ENCODE data around the gene ZBTB7C. TPM values are rescaled to one million over a fixed set of nuclear protein-coding genes. Genes with fewer than 3 reads are reported as not detected.

Gene ZBTB7C
- total and polyA plus RNA-seq, 2 of the 4 experiments (the other 2 are of a cell fraction): not detected

DNA sequence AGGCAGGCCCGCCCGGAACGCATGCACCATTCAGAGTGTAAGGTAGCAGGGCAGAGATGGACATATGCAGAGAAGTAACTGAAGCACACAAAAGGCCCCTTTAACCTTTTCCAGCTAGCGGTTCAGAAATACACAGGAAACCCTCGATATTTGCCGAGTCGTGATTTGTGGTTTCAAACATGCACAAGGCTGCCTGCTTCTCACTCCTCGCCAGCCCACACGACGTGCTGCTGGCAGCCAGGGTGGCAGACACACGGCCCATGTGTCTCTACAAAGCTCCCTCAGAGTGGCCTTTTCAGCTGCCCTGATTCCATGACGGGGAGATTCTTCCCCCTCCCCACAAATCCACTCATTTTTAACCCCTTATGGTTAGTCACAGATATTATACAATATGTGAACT lies 23.6 kb downstream of the ZBTB7C start:
- H2AK9ac ChIP-seq (replicated peaks; ENCODE audit: low read depth, low read length, poor library complexity): no peak overlapping the region
- TF ChIP-seq RFX5 (IDR thresholded peaks at IDR 0.05; ENCODE audit: low read depth, low read length) (no peak), MAZ (IDR thresholded peaks at IDR 0.05; ENCODE audit: borderline replicate concordance, low read depth, low read length) (no peak), CEBPB (IDR thresholded peaks at IDR 0.05; ENCODE audit: low read depth, low read length) (no peak), MXI1 (IDR thresholded peaks at IDR 0.05; ENCODE audit: borderline replicate concordance, low read depth, low read length) (no peak), SMC3 (IDR thresholded peaks at IDR 0.05; ENCODE audit: low read depth, low read length) (no peak), RCOR1 (IDR thresholded peaks at IDR 0.05; ENCODE audit: insufficient replicate concordance, low read length) (no peak), RAD21 (IDR thresholded peaks at IDR 0.05; ENCODE audit: low read length) (no peak), MAFK (IDR thresholded peaks at IDR 0.05; ENCODE audit: low read depth, low read length) (no peak), POLR2A (IDR thresholded peaks at IDR 0.05; ENCODE audit: low read depth, low read length) (no peak)
- TF ChIP-seq, protein P1, sequence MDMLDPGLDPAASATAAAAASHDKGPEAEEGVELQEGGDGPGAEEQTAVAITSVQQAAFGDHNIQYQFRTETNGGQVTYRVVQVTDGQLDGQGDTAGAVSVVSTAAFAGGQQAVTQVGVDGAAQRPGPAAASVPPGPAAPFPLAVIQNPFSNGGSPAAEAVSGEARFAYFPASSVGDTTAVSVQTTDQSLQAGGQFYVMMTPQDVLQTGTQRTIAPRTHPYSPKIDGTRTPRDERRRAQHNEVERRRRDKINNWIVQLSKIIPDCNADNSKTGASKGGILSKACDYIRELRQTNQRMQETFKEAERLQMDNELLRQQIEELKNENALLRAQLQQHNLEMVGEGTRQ (IDR thresholded peaks at IDR 0.05; ENCODE audit: low read depth, low read length): no peak
- TF ChIP-seq, protein P2, sequence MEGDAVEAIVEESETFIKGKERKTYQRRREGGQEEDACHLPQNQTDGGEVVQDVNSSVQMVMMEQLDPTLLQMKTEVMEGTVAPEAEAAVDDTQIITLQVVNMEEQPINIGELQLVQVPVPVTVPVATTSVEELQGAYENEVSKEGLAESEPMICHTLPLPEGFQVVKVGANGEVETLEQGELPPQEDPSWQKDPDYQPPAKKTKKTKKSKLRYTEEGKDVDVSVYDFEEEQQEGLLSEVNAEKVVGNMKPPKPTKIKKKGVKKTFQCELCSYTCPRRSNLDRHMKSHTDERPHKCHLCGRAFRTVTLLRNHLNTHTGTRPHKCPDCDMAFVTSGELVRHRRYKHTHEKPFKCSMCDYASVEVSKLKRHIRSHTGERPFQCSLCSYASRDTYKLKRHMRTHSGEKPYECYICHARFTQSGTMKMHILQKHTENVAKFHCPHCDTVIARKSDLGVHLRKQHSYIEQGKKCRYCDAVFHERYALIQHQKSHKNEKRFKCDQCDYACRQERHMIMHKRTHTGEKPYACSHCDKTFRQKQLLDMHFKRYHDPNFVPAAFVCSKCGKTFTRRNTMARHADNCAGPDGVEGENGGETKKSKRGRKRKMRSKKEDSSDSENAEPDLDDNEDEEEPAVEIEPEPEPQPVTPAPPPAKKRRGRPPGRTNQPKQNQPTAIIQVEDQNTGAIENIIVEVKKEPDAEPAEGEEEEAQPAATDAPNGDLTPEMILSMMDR (conservative IDR thresholded peaks at IDR 0.05; ENCODE audit: low read depth, low read length): no peak
- H2BK5ac ChIP-seq (ENCODE audit: low read depth, low read length, poor library complexity, severe bottlenecking): no peak overlapping the region
- H2BK20ac ChIP-seq (ENCODE audit: low read depth, low read length): no peak overlapping the region
- no peak for DNase-seq
- BruUV-seq (replicated peaks): no TSS peak
- dilution Hi-C loops (cut with HindIII; ENCODE audit: low sequenced_read_pairs, unreplicated experiment) (no loop called here), intact Hi-C loops (cut with micrococcal nuclease) (no loop called here), in situ Hi-C loops (cut with MboI; ENCODE audit: low sequenced_read_pairs) (no loop called here)
- H3K27ac ChIP-seq (ENCODE audit: insufficient read depth, low read length): no peak overlapping the region
- H4K91ac ChIP-seq (ENCODE audit: insufficient read depth, low read depth, low read length): no peak overlapping the region
- WGBS, 2 experiments (ENCODE audit: extremely low coverage in 2 of 2, insufficient read length in 1 of 2): no CpG with 5 or more reads among the region's 12 CpGs
- no peaks in the 10 kb centered on the region for H3K36me3 ChIP-seq (ENCODE audit: control insufficient read depth, insufficient read depth, low read length)
- no peak overlapping the region for H3K4ac ChIP-seq (ENCODE audit: low read depth, low read length)
- no peak overlapping the region for H3K9ac ChIP-seq (ENCODE audit: low read depth, low read length)
- H3K14ac ChIP-seq (replicated peaks; ENCODE audit: low read depth, low read length): no peak overlapping the region
- no peak overlapping the region for H4K5ac ChIP-seq (ENCODE audit: low read depth, low read length)
- H3K23ac ChIP-seq (ENCODE audit: low read depth, low read length): no peak overlapping the region
- H3K9me1 ChIP-seq (ENCODE audit: insufficient read depth, low read length): no peaks in the 10 kb centered on the region
- H3K18ac ChIP-seq (ENCODE audit: low read depth, low read length): no peak overlapping the region
- no peak overlapping the region for H2AFZ ChIP-seq (replicated peaks; ENCODE audit: low read length, poor library complexity)
- no peaks in the 10 kb centered on the region for H3K79me1 ChIP-seq (ENCODE audit: low read depth in 1 of 2, low read length in 2 of 2)
- no peak for ATAC-seq (ENCODE audit: low read depth)
- peaks cover 10% of the 10 kb centered on the region for H3K27me3 ChIP-seq (ENCODE audit: control insufficient read depth, insufficient read depth, low read length)
- no peak overlapping the region for H3K56ac ChIP-seq (ENCODE audit: extremely low read depth, insufficient read depth, low read length)
- no peaks in the 10 kb centered on the region for H3K9me3 ChIP-seq (ENCODE audit: control insufficient read depth, insufficient read depth, low read length)
- no peak overlapping the region for H4K8ac ChIP-seq (ENCODE audit: low read depth in 2 of 2, low read length in 2 of 2)
- no peaks in the 10 kb centered on the region for H3K4me1 ChIP-seq (ENCODE audit: control insufficient read depth, insufficient read depth, low read length)
- H2AK5ac ChIP-seq (ENCODE audit: low read depth, low read length): no peak overlapping the region
- no peak overlapping the region for H2BK120ac ChIP-seq (ENCODE audit: low read depth, low read length)
- CTCF ChIA-PET: no interaction called here
- POLR2A ChIA-PET (ENCODE audit: unreplicated experiment): no interaction called here
- H3K4me3 ChIP-seq (ENCODE audit: insufficient read depth, low read depth, low read length): no peak overlapping the region
- no peak overlapping the region for H2BK15ac ChIP-seq (ENCODE audit: low read depth, low read length)
- H3K4me2 ChIP-seq (ENCODE audit: low read depth, low read length): no peak overlapping the region
- H4K20me1 ChIP-seq (ENCODE audit: insufficient read depth, low read length): no peaks in the 10 kb centered on the region
